SK-N-SH (cell line): Measurements from ENCODE around the gene CENPP. TPM values are rescaled to one million over a fixed set of nuclear protein-coding genes. Genes with fewer than 3 reads are reported as not detected.

Experiments
- CTCF ChIA-PET: fragments of 300-600, 350-600 bp; formaldehyde crosslinking; extraction: SDS; loops from one replicate; lab custom pipeline; 2021; lab: Yijun Ruan, JAX
- POLR2A ChIA-PET: fragments of 350-600 bp; sonication (Branson Sonifier 250); formaldehyde crosslinking; extraction: SDS; loops from one replicate; lab custom pipeline; 2020; ENCODE audit warnings: antibody characterized with exemption, inconsistent platforms; lab: Yijun Ruan, JAX
- DNase-seq: peaks from one replicate; pipeline ENCODE4 v3.0.0; 2012
- H2AFZ ChIP-seq: fragments of 200-600 bp; sonication (generic); 2 replicates; pipeline ENCODE4 v1.8.1; 2016; ENCODE audit warnings: antibody characterized with exemption, mild to moderate bottlenecking, low read depth
- H3F3A ChIP-seq: fragments of 200-600 bp; sonication (generic); replicated peaks from 2 replicates; pipeline ENCODE3; 2016; ENCODE audit warnings: antibody characterized with exemption, mild to moderate bottlenecking; ENCODE audit not compliant: insufficient read depth
- H3K27ac ChIP-seq, 2 experiments: fragments of 200-500 bp in 1 of 2; fragments of 200-600 bp in 1 of 2; sonication (Bioruptor generic) in 1 of 2; sonication (generic), shearing (Covaris generic) in 1 of 2; 2 replicates each; pipeline versions ENCODE4 v1.5.1 to v1.6.1; 2014 to 2016; ENCODE audit warnings: low read depth in 2 of 2, inconsistent platforms in 1 of 2, low read length in 1 of 2, mild to moderate bottlenecking in 1 of 2, mixed read lengths in 1 of 2
- H3K27me3 ChIP-seq: fragments of 200-600 bp; sonication (generic), shearing (Covaris generic); 2 replicates; pipeline ENCODE4 v1.6.1; 2016; ENCODE audit warnings: mixed run types; ENCODE audit not compliant: insufficient read depth
- H3K36me3 ChIP-seq, 2 experiments: fragments of 200-500 bp in 1 of 2; fragments of 200-600 bp in 1 of 2; sonication (Bioruptor generic) in 1 of 2; sonication (generic) in 1 of 2; replicated peaks in 1 of 2; 2 replicates each; pipeline versions ENCODE3 to v1.5.1; 2014 to 2016; ENCODE audit warnings: low read length in 1 of 2, mild to moderate bottlenecking in 1 of 2; ENCODE audit not compliant: insufficient read depth in 2 of 2, control insufficient read depth in 1 of 2
- H3K4me1 ChIP-seq, 2 experiments: fragments of 200-500 bp in 1 of 2; fragments of 200-600 bp in 1 of 2; sonication (Bioruptor generic) in 1 of 2; sonication (generic), shearing (Covaris generic) in 1 of 2; 2 replicates each; pipeline versions ENCODE4 v1.5.1 to v1.6.1; 2014 to 2016; ENCODE audit warnings: low read depth in 1 of 2, low read length in 1 of 2, mixed run types in 1 of 2; ENCODE audit not compliant: insufficient read depth in 2 of 2, control insufficient read depth in 1 of 2
- H3K4me2 ChIP-seq: fragments of 200-600 bp; sonication (generic), shearing (Covaris generic); 2 replicates; pipeline ENCODE4 v1.6.1; 2017; ENCODE audit warnings: mixed run types
- H3K4me3 ChIP-seq, 2 experiments: fragments of 200-500 bp in 1 of 2; fragments of 200-600 bp in 1 of 2; sonication (Bioruptor generic) in 1 of 2; sonication (generic), shearing (Covaris generic) in 1 of 2; 2 replicates each; pipeline versions ENCODE4 v1.5.1 to v1.8.1; 2014 to 2016; ENCODE audit warnings: low read depth in 2 of 2, inconsistent platforms in 1 of 2, low read length in 1 of 2, mild to moderate bottlenecking in 1 of 2, mixed read lengths in 1 of 2, moderate library complexity in 1 of 2
- H3K79me2 ChIP-seq: fragments of 200-600 bp; sonication (generic); 2 replicates; pipeline ENCODE4 v1.8.1; 2017; ENCODE audit warnings: mild to moderate bottlenecking; ENCODE audit not compliant: insufficient read depth
- H3K9ac ChIP-seq: fragments of 200-600 bp; sonication (generic); 2 replicates; pipeline ENCODE4 v1.6.1; 2017; ENCODE audit warnings: mixed run types
- H3K9me2 ChIP-seq: fragments of 200-600 bp; sonication (generic); 2 replicates; pipeline ENCODE4 v1.6.1; 2017; ENCODE audit warnings: mixed run types
- H3K9me3 ChIP-seq: fragments of 200-600 bp; sonication (generic); 2 replicates; pipeline ENCODE4 v1.6.1; 2017; ENCODE audit warnings: mixed run types, mild to moderate bottlenecking, moderate library complexity
- H4K20me1 ChIP-seq: fragments of 200-600 bp; sonication (generic); 2 replicates; pipeline ENCODE4 v1.6.1; 2017; ENCODE audit warnings: mild to moderate bottlenecking, mixed run types; ENCODE audit not compliant: insufficient read depth
- EP300 ChIP-seq, 2 experiments: IDR thresholded peaks; 2 replicates each; pipeline versions ENCODE4 v1.4.0 to v1.6.1; 2012; ENCODE audit warnings: borderline replicate concordance in 1 of 2, low read depth in 1 of 2, low read length in 1 of 2
- FOXM1 ChIP-seq: IDR thresholded peaks from 2 replicates; pipeline ENCODE4 v1.4.0; 2012; ENCODE audit warnings: low read depth, mild to moderate bottlenecking
- GATA2 ChIP-seq: sonication (generic); formaldehyde crosslinking; IDR thresholded peaks from 2 replicates; pipeline ENCODE4 v1.5.0; 2020; ENCODE audit warnings: mild to moderate bottlenecking, missing genetic modification reagents
- JUND ChIP-seq: IDR thresholded peaks from 2 replicates; pipeline ENCODE4 v1.4.0; 2012
- MEF2A ChIP-seq: IDR thresholded peaks from 2 replicates; pipeline ENCODE4 v1.4.0; 2012; ENCODE audit warnings: low read depth, borderline replicate concordance
- PBX3 ChIP-seq: IDR thresholded peaks from 2 replicates; pipeline ENCODE4; 2012
- POLR2AphosphoS5 ChIP-seq: IDR thresholded peaks from 2 replicates; pipeline ENCODE4 v1.6.1; 2012; ENCODE audit warnings: low read depth, low read length
- RAD21 ChIP-seq: IDR thresholded peaks from 2 replicates; pipeline ENCODE4 v1.6.1; 2012; ENCODE audit warnings: mild to moderate bottlenecking, low read length
- REST ChIP-seq: IDR thresholded peaks from 2 replicates; pipeline ENCODE4 v1.6.1; 2012; ENCODE audit warnings: mild to moderate bottlenecking, low read depth, low read length, moderate library complexity
- RXRA ChIP-seq: IDR thresholded peaks from 2 replicates; pipeline ENCODE4 v1.4.0; 2012; ENCODE audit warnings: low read depth, mild to moderate bottlenecking, borderline replicate concordance
- SMC3 ChIP-seq: IDR thresholded peaks from 2 replicates; pipeline ENCODE4 v1.6.1; 2012; ENCODE audit warnings: low read depth, low read length, improper control_type of control experiment
- TCF12 ChIP-seq: IDR thresholded peaks from 2 replicates; pipeline ENCODE4 v1.4.0; 2012
- USF2 ChIP-seq: fragments of 150-350 bp; IDR thresholded peaks from 2 replicates; pipeline ENCODE4 v1.6.1; 2017; ENCODE audit warnings: antibody characterized with exemption, low read length, low read depth, borderline replicate concordance
- WGBS: methylation state at CpG from one replicate; pipeline ENCODE4 v1.1.6; 2017; ENCODE audit warnings: low lambda C conversion rate; 5-methylcytosine and 5-hydroxymethylcytosine counted together
- polyA plus RNA-seq, 3 experiments: library from polyadenylated mRNA; depleted of rRNA; stranded (reverse); fragments of >200 nt; gene quantifications; 2 replicates each; pipeline ENCODE4 v1.2.3, GENCODE V29; 2012
- TF ChIP-seq, protein P1 (sequence below): fragments of 200-600 bp; sonication (generic); IDR thresholded peaks from 2 replicates; pipeline ENCODE4 v1.6.1; 2017; ENCODE audit warnings: antibody characterized with exemption, mild to moderate bottlenecking, moderate library complexity

The CENPP gene
- polyA plus RNA-seq, 1 of the 3 experiments (the other 2 are of a cell fraction), result 1.3 TPM

GRCh38 chr9:92438900-92439526 is 113.3 kb downstream of the CENPP start:
- ChIA-PET CTCF (interaction anchor here (0.6 to 5.2 kb wide), 24 partner anchors 10 to 301 kb away, joined by 3 to 61 read pairs (median 4); partner anchors contain the start of genes CENPP, NOL8 and OMD), POLR2A (interaction anchor here (1.6 kb wide), 1 partner anchor 114 kb away, joined by 6 read pairs; the partner anchor contains the start of genes CENPP and NOL8)
- H4K20me1 ChIP-seq, result no peaks in the 10 kb centered on the region
- peak; percentile 19 for DNase-seq
- peaks cover 0 to 5% of the 10 kb centered on the region in 2 experiments; a peak in 1 of 4 replicates for H3K4me1 ChIP-seq
- no peaks in the 10 kb centered on the region for H3K36me3 ChIP-seq
- no peaks in the 10 kb centered on the region for H3K79me2 ChIP-seq
- peak overlapping the region; percentile 37; the same call in 1 of the 2 replicates for H3K4me2 ChIP-seq
- WGBS, result 65% methylated on average over 5 of the region's 5 CpGs
- H3K27me3 ChIP-seq, result no peaks in the 10 kb centered on the region
- no peak overlapping the region for H3K4me3 ChIP-seq
- TF ChIP-seq, protein P1, sequence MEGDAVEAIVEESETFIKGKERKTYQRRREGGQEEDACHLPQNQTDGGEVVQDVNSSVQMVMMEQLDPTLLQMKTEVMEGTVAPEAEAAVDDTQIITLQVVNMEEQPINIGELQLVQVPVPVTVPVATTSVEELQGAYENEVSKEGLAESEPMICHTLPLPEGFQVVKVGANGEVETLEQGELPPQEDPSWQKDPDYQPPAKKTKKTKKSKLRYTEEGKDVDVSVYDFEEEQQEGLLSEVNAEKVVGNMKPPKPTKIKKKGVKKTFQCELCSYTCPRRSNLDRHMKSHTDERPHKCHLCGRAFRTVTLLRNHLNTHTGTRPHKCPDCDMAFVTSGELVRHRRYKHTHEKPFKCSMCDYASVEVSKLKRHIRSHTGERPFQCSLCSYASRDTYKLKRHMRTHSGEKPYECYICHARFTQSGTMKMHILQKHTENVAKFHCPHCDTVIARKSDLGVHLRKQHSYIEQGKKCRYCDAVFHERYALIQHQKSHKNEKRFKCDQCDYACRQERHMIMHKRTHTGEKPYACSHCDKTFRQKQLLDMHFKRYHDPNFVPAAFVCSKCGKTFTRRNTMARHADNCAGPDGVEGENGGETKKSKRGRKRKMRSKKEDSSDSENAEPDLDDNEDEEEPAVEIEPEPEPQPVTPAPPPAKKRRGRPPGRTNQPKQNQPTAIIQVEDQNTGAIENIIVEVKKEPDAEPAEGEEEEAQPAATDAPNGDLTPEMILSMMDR, result peak; percentile 55
- no peak for TF ChIP-seq USF2
- TF ChIP-seq RAD21, result peak; percentile 66
- peak; percentile 27 for TF ChIP-seq SMC3
- no peaks in the 10 kb centered on the region for H3K9me3 ChIP-seq
- peak overlapping the region in 1 of 2 experiments; percentile 41; a peak in 1 of 4 replicates for H3K27ac ChIP-seq
- no peaks in the 10 kb centered on the region for H3K9me2 ChIP-seq
- H2AFZ ChIP-seq, result no peak overlapping the region
- no peak overlapping the region for H3K9ac ChIP-seq
- peaks cover 7% of the 10 kb centered on the region for H3F3A ChIP-seq

DNA sequence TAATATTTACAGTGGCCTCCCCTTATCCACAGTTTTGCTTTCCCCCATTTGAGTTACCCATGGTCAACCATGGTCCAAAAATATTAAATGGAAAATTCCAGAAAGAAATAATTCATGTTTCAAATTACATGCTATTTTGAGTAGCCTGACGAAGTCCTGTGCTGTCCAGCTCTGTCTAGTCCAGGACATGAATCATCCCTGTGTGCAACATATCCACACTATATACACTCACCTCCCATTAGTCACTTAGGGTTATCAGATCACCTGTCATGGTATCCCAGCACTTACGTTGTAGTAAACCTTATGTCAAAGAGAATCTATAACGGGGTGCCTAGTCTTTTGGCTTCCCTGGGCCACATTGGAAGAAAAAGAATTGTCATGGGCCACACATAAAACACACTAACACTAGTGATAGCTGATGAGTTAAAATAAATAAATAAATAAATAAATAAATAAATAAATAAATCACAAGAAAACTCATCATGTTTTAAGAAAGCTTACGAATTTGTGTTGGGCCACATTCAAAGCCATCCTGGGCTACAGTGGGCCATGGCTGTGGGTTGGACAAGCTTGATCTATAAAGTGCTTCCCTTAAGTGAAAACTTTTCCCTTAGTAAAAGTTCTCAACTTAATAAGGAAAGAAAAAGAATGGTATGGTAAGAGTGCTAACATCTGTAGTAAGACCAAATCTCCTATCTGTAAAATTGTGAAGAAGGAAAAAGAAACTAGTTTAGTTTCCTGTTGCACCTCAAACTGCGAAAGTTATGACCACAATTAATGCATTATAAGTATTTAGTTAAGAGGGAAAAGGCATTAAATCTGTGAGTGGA is 114.4 kb downstream of the CENPP start:
- H3K9me2 ChIP-seq, result no peaks in the 10 kb centered on the region
- 55% methylated on average over 5 of the region's 5 CpGs for WGBS
- ChIA-PET CTCF (interaction anchor here (1.0 to 5.2 kb wide), 12 partner anchors 9 to 302 kb away, joined by 3 to 61 read pairs (median 6); partner anchors contain the start of genes CENPP and NOL8), POLR2A (interaction anchor here (1.6 kb wide), 1 partner anchor 115 kb away, joined by 6 read pairs; the partner anchor contains the start of genes CENPP and NOL8)
- H3K4me2 ChIP-seq, result peak overlapping the region; percentile 37; the same call in 1 of the 2 replicates
- H3K27ac ChIP-seq, result peak overlapping the region; percentile 11 to 41; a peak in 2 of 4 replicates
- H2AFZ ChIP-seq, result no peak overlapping the region
- H3F3A ChIP-seq, result peaks cover 7% of the 10 kb centered on the region
- H3K9me3 ChIP-seq, result no peaks in the 10 kb centered on the region
- no peaks in the 10 kb centered on the region for H3K27me3 ChIP-seq
- no peak overlapping the region for H3K9ac ChIP-seq
- no peaks in the 10 kb centered on the region for H3K79me2 ChIP-seq
- no peak overlapping the region for H3K4me3 ChIP-seq
- peaks cover 0 to 5% of the 10 kb centered on the region in 2 experiments; a peak in 1 of 4 replicates for H3K4me1 ChIP-seq
- DNase-seq, result no peak
- H3K36me3 ChIP-seq, result no peaks in the 10 kb centered on the region
- no peaks in the 10 kb centered on the region for H4K20me1 ChIP-seq
- TF ChIP-seq EP300 (IDR thresholded peaks at IDR 0.05; ENCODE audit: borderline replicate concordance in 1 of 2, low read depth in 1 of 2, low read length in 1 of 2) (peak in 1 of 2 experiments; percentile 69; a peak in 2 of 4 replicates), RXRA (no peak), TCF12 (peak; percentile 87), REST (peak; percentile 70; the same call in 1 of the 2 replicates), JUND (peak; percentile 90), MEF2A (peak; percentile 85), PBX3 (peak; percentile 90), SMC3 (no peak), USF2 (no peak), GATA2 (no peak), POLR2AphosphoS5 (peak; percentile 61; the same call in 1 of the 2 replicates), FOXM1 (peak; percentile 58; the same call in 1 of the 2 replicates)
